LHCN-M2 (cell line): ENCODE measurements around the gene HSD11B2. TPM values are rescaled to one million over a fixed set of nuclear protein-coding genes. Genes with fewer than 3 reads are reported as not detected.

ENCODE experiments used
- DNase-seq: peaks from one replicate; pipeline ENCODE4 v3.0.0-alpha.2; 2012; ENCODE audit warnings: low read depth
- polyA plus RNA-seq: library from polyadenylated mRNA; unstranded; fragments of >200 nt; gene quantifications from one replicate; pipeline ENCODE4 v1.2.1, GENCODE V29; 2012; ENCODE audit warnings: missing spikeins
- total RNA-seq: library from RNA; depleted of rRNA; stranded (reverse); fragments of >200 nt; gene quantifications from 2 replicates; pipeline ENCODE4 v1.2.3, GENCODE V29; 2014; rRNA removed

The HSD11B2 gene
- 0.17 and 0.58 TPM in 2 replicates for total RNA-seq
- polyA plus RNA-seq = 0.09 TPM

GRCh38 chr16:67430977-67431774 lies at the start of gene HSD11B2:
Gene HSD11B2 (plus strand): TSS chr16:67431121. CDS start chr16:67431249, 128 bp downstream.
- peak; percentile 68 for DNase-seq

GRCh38 chr16:67383284-67383683 lies 47.6 kb upstream of the HSD11B2 start:
- DNase-seq = no peak

GRCh38 chr16:67384778-67385510 lies 46.0 kb upstream of the HSD11B2 start:
- DNase-seq = no peak

GRCh38 chr16:67386861-67387455 lies 44.0 kb upstream of the HSD11B2 start:
- DNase-seq = no peak

- no peak for DNase-seq
Observed at GRCh38 chr16:67387479-67388079, 43.3 kb upstream of the HSD11B2 start.

GRCh38 chr16:67388191-67388590 lies 42.7 kb upstream of the HSD11B2 start:
- no peak for DNase-seq

GRCh38 chr16:67388591-67388990 lies 42.3 kb upstream of the HSD11B2 start:
- DNase-seq = no peak

- DNase-seq = no peak
Observed at GRCh38 chr16:67389911-67390815, 40.8 kb upstream of the HSD11B2 start.

- no peak for DNase-seq
Observed at GRCh38 chr16:67390816-67391423, 40.0 kb upstream of the HSD11B2 start.

GRCh38 chr16:67391424-67392300 lies 39.3 kb upstream of the HSD11B2 start:
- peak; percentile 22 for DNase-seq

GRCh38 chr16:67392301-67393059 lies 38.4 kb upstream of the HSD11B2 start:
- DNase-seq = no peak

- peak; percentile 87 for DNase-seq
Observed at GRCh38 chr16:67393111-67393787, 37.7 kb upstream of the HSD11B2 start, which contains the start of gene TPPP3. Gene TPPP3 (minus strand): TSS chr16:67393498. CDS start chr16:67391111, 2,387 bp downstream.

- DNase-seq = no peak
Observed at GRCh38 chr16:67393788-67394154, 37.1 kb upstream of the HSD11B2 start.

- DNase-seq = no peak
Observed at GRCh38 chr16:67394155-67395104, 36.5 kb upstream of the HSD11B2 start.

GRCh38 chr16:67395105-67395457 lies 35.8 kb upstream of the HSD11B2 start:
- DNase-seq = no peak

- DNase-seq = peak; percentile 86
Observed at GRCh38 chr16:67395458-67396158, 35.3 kb upstream of the HSD11B2 start.
